Ovary (tissue), 3 donors: ENCODE measurements around the gene CALHM4.

ENCODE experiments used
- CTCF ChIP-seq, 3 donors: fragments of 450-650 bp in 2 of 3; fragments of 200-600 bp in 1 of 3; IDR thresholded peaks; one replicate each; pipeline versions ENCODE4 v1.5.1 to v1.8.0; 2016 to 2022; ENCODE audit warnings: antibody characterized with exemption in 3 of 3, mild to moderate bottlenecking in 1 of 3
- EP300 ChIP-seq: sonication (generic); formaldehyde crosslinking; IDR thresholded peaks from one replicate; pipeline ENCODE4 v1.6.1; 2017; ENCODE audit warnings: antibody characterized with exemption
- POLR2A ChIP-seq: fragments of 450-650 bp; IDR thresholded peaks from one replicate; pipeline ENCODE4 v1.6.1; 2017; ENCODE audit warnings: antibody characterized with exemption, mild to moderate bottlenecking, moderate library complexity
- donor health status: DM: no; HTN: no; CAD: no.

GRCh38 chr6:116560130-116560529 lies 6.6 kb downstream of the CALHM4 start:
- TF ChIP-seq CTCF (IDR thresholded peaks at IDR 0.05) (no peak), EP300 (no peak), POLR2A (no peak)
